Tibial nerve (tissue), 3 donors: ENCODE results near the gene HIRIP3.

ENCODE experiments used
- CTCF ChIP-seq, 5 experiments: fragments of 200-600 bp in 3 of 5; fragments of 450-650 bp in 2 of 5; sonication (generic) in 3 of 5; IDR thresholded peaks; one replicate each; pipeline ENCODE4 v1.5.1; 2016 to 2019; ENCODE audit warnings: antibody characterized with exemption in 5 of 5, mild to moderate bottlenecking in 3 of 5, moderate library complexity in 2 of 5
- POLR2A ChIP-seq, 2 donors: fragments of 450-650 bp; IDR thresholded peaks; one replicate each; pipeline ENCODE4 v1.6.1; 2017; ENCODE audit warnings: antibody characterized with exemption in 2 of 2, mild to moderate bottlenecking in 2 of 2, moderate library complexity in 2 of 2

DNA sequence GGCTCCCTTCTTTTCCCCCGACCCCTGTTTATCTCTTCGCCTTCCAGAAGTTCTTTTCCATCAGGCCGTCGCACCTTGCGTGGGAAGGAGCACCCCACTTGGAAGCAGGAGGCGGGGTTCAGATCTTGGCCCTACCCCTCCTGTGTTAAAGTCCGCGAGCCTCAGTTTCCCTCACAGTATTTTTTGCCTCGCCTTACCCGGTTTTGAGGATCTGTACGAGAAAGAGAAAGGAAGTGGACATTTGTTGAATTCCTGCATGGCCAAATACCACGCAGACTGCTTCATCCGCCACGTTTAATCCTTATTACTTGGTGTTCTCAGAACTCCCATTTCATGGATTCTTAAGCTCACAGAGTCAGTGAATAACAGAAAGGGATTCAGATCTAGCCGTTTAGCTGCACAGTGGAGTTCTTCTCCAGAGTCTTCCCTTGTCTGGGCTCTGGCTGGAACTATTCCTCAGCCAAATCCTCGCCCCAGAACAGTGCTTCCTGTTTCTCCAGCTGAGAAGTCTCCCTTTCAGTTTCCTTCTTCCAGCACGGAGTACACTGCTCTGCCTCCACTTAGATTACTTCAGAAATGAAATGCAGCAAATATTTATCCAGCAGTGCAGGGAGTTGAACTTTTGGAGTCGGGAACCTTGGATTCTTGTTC is 32.9 kb downstream of the HIRIP3 start:
- TF ChIP-seq CTCF (IDR thresholded peaks at IDR 0.05) (no peak), POLR2A (IDR thresholded peaks at IDR 0.05) (no peak)
